Tibial artery (tissue), 4 donors: Measurements from ENCODE around the gene GABRP.

Experiments used
- DNase-seq, 2 donors: peaks; one replicate each; pipeline ENCODE4 v3.0.0-alpha.2; 2019
- H3K27ac ChIP-seq, 2 donors: fragments of 200-600 bp; sonication (generic) in 1 of 2; 1 replicate in 1 of 2; 2 replicates in 1 of 2; pipeline ENCODE4 v1.5.1; 2018 to 2019; ENCODE audit warnings: mild to moderate bottlenecking in 1 of 2
- H3K27me3 ChIP-seq, 2 donors: fragments of 200-600 bp; sonication (generic) in 1 of 2; one replicate each; pipeline versions ENCODE4 v1.5.1 to v1.6.0; 2016 to 2019
- H3K36me3 ChIP-seq, 3 donors: fragments of 200-600 bp; sonication (generic) in 2 of 3; one replicate each; pipeline ENCODE4 v1.5.1; 2016 to 2019; ENCODE audit warnings: mild to moderate bottlenecking in 2 of 3
- H3K4me1 ChIP-seq, 4 donors: fragments of 200-600 bp; sonication (generic) in 2 of 4; 1 replicate in 3 of 4; 2 replicates in 1 of 4; pipeline ENCODE4 v1.5.1; 2016 to 2019
- H3K4me3 ChIP-seq, 2 donors: fragments of 200-600 bp; sonication (generic) in 1 of 2; 1 replicate in 1 of 2; 2 replicates in 1 of 2; pipeline ENCODE4 v1.5.1; 2018 to 2019; ENCODE audit warnings: mild to moderate bottlenecking in 2 of 2
- H3K9me3 ChIP-seq, 3 donors: fragments of 200-600 bp; sonication (generic) in 1 of 3; one replicate each; pipeline ENCODE4 v1.5.1; 2016 to 2019
- CTCF ChIP-seq, 2 experiments: fragments of 200-600 bp in 1 of 2; fragments of 450-650 bp in 1 of 2; IDR thresholded peaks; one replicate each; pipeline ENCODE4 v1.5.1; 2017 to 2019; ENCODE audit warnings: antibody characterized with exemption in 2 of 2, mild to moderate bottlenecking in 1 of 2, moderate library complexity in 1 of 2
- intact Hi-C: fragments of 100-400 bp; cut with DNase I; formaldehyde crosslinking; loops from one replicate; pipeline ENCODE4 v1.15.0; 2023; ENCODE audit warnings: low total_unique reads

The GABRP gene

GRCh38 chr5:170785416-170785815 is 1.9 kb downstream of the GABRP start:
- Histone ChIP-seq H3K4me1 (no peaks in the 10 kb centered on the region), H3K4me3 (no peak overlapping the region), H3K9me3 (no peaks in the 10 kb centered on the region), H3K36me3 (no peaks in the 10 kb centered on the region), H3K27me3 (no peaks in the 10 kb centered on the region), H3K27ac (no peak overlapping the region)
- intact Hi-C loops, result no loop called here
- DNase-seq, result no peak
- TF ChIP-seq CTCF (IDR thresholded peaks at IDR 0.05), result no peak

- no peaks in the 10 kb centered on the region for H3K36me3 ChIP-seq
Measured at GRCh38 chr5:170787216-170787615, 3.7 kb downstream of the GABRP start.

GRCh38 chr5:170788626-170789304 is 5.2 kb downstream of the GABRP start:
- H3K4me1 ChIP-seq, result no peaks in the 10 kb centered on the region
- TF ChIP-seq CTCF (IDR thresholded peaks at IDR 0.05), result no peak
- DNase-seq, result no peak
- H3K9me3 ChIP-seq, result no peaks in the 10 kb centered on the region
- H3K27ac ChIP-seq, result no peak overlapping the region
- H3K4me3 ChIP-seq, result no peak overlapping the region
- no peaks in the 10 kb centered on the region for H3K27me3 ChIP-seq
- intact Hi-C loops, result no loop called here
- H3K36me3 ChIP-seq, result no peaks in the 10 kb centered on the region

More at GRCh38 chr5:170787216-170787615, 3.7 kb downstream of the GABRP start:
- Histone ChIP-seq H3K27ac (no peak overlapping the region), H3K4me3 (no peak overlapping the region), H3K27me3 (no peaks in the 10 kb centered on the region), H3K9me3 (no peaks in the 10 kb centered on the region), H3K4me1 (no peaks in the 10 kb centered on the region)
- intact Hi-C loops, result no loop called here
- DNase-seq, result no peak
- no peak for TF ChIP-seq CTCF (IDR thresholded peaks at IDR 0.05)

- intact Hi-C loops, result loop anchor here (2.0 to 10.0 kb wide), 2 partner anchors 47 to 147 kb away; no protein-coding TSS in a partner anchor
- Histone ChIP-seq H3K9me3 (no peaks in the 10 kb centered on the region), H3K27ac (no peak overlapping the region), H3K4me3 (no peak overlapping the region), H3K4me1 (no peaks in the 10 kb centered on the region), H3K36me3 (no peaks in the 10 kb centered on the region), H3K27me3 (no peaks in the 10 kb centered on the region)
- TF ChIP-seq CTCF (IDR thresholded peaks at IDR 0.05), result peak; percentile 65 to 75
- peak; percentile 58 to 74 for DNase-seq
Measured at GRCh38 chr5:170791325-170791954, 7.9 kb downstream of the GABRP start.

GRCh38 chr5:170792878-170793277 is 9.4 kb downstream of the GABRP start:
- H3K9me3 ChIP-seq, result no peaks in the 10 kb centered on the region
- H3K4me3 ChIP-seq, result no peak overlapping the region
- no peak for TF ChIP-seq CTCF (IDR thresholded peaks at IDR 0.05)
- no peaks in the 10 kb centered on the region for H3K4me1 ChIP-seq
- H3K36me3 ChIP-seq, result no peaks in the 10 kb centered on the region
- no peaks in the 10 kb centered on the region for H3K27me3 ChIP-seq
- intact Hi-C loops, result loop anchor here (10.0 kb wide), 1 partner anchor 148 kb away; no protein-coding TSS in a partner anchor
- no peak for DNase-seq
- no peak overlapping the region for H3K27ac ChIP-seq
